DMS 273 (cell line): ENCODE results near the gene BRME1.
"Not testable (repeated sequence)": the region's sequence is repeated elsewhere in the genome, so short reads cannot be mapped to it uniquely, and the experiment has no call there.

ENCODE experiments used
- DNase-seq: peaks from one replicate; lab custom pipeline; 2025; ENCODE audit not compliant: unreplicated experiment; lab: John Stamatoyannopoulos, UW

Gene BRME1

GRCh38 chr19:13868663-13869062 is 37.3 kb downstream of the BRME1 start:
- DNase-seq, result no peak

- no peak for DNase-seq
Observed at GRCh38 chr19:13866463-13867046, 39.4 kb downstream of the BRME1 start.

- peak; percentile 47 for DNase-seq
Observed at GRCh38 chr19:13865571-13866462, 40.1 kb downstream of the BRME1 start.

GRCh38 chr19:13864667-13865570 is 41.0 kb downstream of the BRME1 start:
- DNase-seq, result peak; percentile 60

GRCh38 chr19:13864046-13864666 is 41.8 kb downstream of the BRME1 start:
- peak; percentile 81 for DNase-seq

GRCh38 chr19:13861714-13862531 is 44.0 kb downstream of the BRME1 start:
- DNase-seq, result peak; percentile 91

- DNase-seq, result no peak
Observed at GRCh38 chr19:13861392-13861713, 44.6 kb downstream of the BRME1 start.

GRCh38 chr19:13860679-13861391 is 45.1 kb downstream of the BRME1 start:
- DNase-seq, result no peak

- peak; percentile 82 for DNase-seq
Observed at GRCh38 chr19:13859361-13859880, 46.5 kb downstream of the BRME1 start.

GRCh38 chr19:13856497-13856896 is 49.4 kb downstream of the BRME1 start:
- DNase-seq, result no peak

GRCh38 chr19:13852171-13852707 is 53.7 kb downstream of the BRME1 start:
- not testable (repeated sequence) for DNase-seq

- not testable (repeated sequence) for DNase-seq
Observed at GRCh38 chr19:13851734-13852114, 54.2 kb downstream of the BRME1 start.

GRCh38 chr19:13850910-13851733 is 54.8 kb downstream of the BRME1 start:
- peak; percentile 44 for DNase-seq

GRCh38 chr19:13849991-13850909 is 55.7 kb downstream of the BRME1 start:
- DNase-seq, result peak; percentile 91

- peak; percentile 35 for DNase-seq
Observed at GRCh38 chr19:13848798-13849676, 56.9 kb downstream of the BRME1 start.

GRCh38 chr19:13848340-13848677 is 57.6 kb downstream of the BRME1 start:
- no peak for DNase-seq
